IPS-NIHi7 (cell line): ENCODE measurements around the gene DUSP14.

Experiments
- DNase-seq: peaks from one replicate; pipeline ENCODE4 v3.0.0; 2012; ENCODE audit warnings: mixed read lengths; ENCODE audit errors: extremely low spot score

The DUSP14 gene

DNA sequence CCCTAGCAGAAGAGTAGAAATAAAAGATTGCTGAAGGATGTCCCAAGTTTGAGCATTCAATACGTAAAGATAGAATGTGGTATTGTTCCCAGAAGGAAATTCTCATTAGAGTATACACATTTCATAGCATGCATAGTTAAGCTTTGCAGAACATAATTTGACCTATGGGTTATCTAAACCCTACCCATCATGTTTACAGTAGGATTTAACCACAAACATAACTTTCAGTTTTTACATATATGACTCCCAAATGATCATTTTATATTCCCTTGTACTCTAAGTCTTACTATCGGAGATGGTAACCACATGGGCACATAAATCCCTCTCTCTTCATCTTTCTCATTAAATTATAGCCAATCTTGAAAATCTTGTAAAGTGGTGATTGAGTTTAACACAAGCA is 68.6 kb downstream of the DUSP14 start:
- DNase-seq: no peak

DNA sequence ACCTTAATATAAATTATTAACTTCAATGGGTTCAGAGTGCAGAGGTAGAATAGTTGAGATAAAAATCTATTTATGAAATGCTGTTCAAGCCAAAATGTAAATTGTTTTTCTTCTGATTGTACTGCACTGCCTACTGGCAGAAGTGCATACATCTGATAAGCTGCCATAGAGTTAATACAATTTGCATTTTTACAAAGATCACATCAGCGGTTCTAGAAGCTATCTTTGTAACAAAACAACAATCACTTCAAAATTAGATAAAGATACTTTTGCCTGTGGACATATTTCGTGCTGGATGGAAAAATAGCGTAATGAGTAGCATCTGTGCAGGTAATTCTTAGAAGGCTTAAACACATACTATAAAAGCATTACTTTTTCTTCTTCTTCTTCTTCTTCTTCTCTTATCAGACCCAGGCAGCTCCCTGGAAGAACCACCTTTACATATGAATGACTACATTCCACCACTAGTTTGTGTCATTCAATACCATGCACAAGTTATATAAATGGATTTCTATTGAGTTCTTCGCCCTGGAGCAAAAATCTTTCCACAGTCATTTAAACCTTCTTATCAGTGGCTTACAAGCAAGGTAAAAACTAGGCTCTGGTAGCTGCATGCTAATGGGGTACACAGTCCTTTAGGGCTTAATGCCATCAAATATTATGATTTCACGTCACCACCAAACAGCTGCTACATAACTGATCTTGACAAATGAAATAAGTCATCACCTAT is 72.5 kb downstream of the DUSP14 start:
- no peak for DNase-seq
